Brain microvascular endothelial cell (primary cell): ENCODE measurements around the gene SLC9A7.

Experiments
- DNase-seq: peaks from one replicate; pipeline ENCODE4 v3.0.0-alpha.2; 2020
- H3K27ac ChIP-seq: fragments of 250-450 bp; sonication (Bioruptor Pico); 2 replicates; pipeline ENCODE4 v1.5.1; 2020; ENCODE audit warnings: mild to moderate bottlenecking, moderate library complexity
- H3K27me3 ChIP-seq: fragments of 250-450 bp; sonication (Bioruptor Pico); replicated peaks from 2 replicates; pipeline ENCODE4 v1.5.1; 2020; ENCODE audit warnings: mild to moderate bottlenecking
- H3K36me3 ChIP-seq: fragments of 250-450 bp; sonication (Bioruptor Pico); replicated peaks from 2 replicates; pipeline ENCODE4 v1.5.1; 2020; ENCODE audit warnings: mild to moderate bottlenecking
- H3K4me3 ChIP-seq: 2 replicates; pipeline ENCODE4 v1.5.1; 2011; ENCODE audit warnings: low read depth, mild to moderate bottlenecking, control low read depth, low read length, moderate library complexity
- CTCF ChIP-seq: IDR thresholded peaks from 2 replicates; pipeline ENCODE4 v1.5.1; 2011; ENCODE audit warnings: low read depth, mild to moderate bottlenecking, moderate library complexity, low read length, control low read depth, inconsistent platforms; ENCODE audit errors: missing control alignments
- in situ Hi-C: cut with HindIII; loops from 2 replicates; pipeline ENCODE4 v1.10.0; 2017; ENCODE audit warnings: low sequenced_read_pairs, low pct_ligation_motif_present

SLC9A7 gene

GRCh38 chrX:46757593-46757992, 1.3 kb downstream of the SLC9A7 start:
- no peak for TF ChIP-seq CTCF
- in situ Hi-C loops = no loop called here
- Histone ChIP-seq H3K36me3 (no peaks in the 10 kb centered on the region), H3K4me3 (peak overlapping the region; percentile 68), H3K27me3 (no peaks in the 10 kb centered on the region), H3K27ac (no peak overlapping the region)
- no peak for DNase-seq

GRCh38 chrX:46757052-46757451, 1.9 kb downstream of the SLC9A7 start:
- H3K27ac ChIP-seq = no peak overlapping the region
- in situ Hi-C loops = no loop called here
- no peaks in the 10 kb centered on the region for H3K36me3 ChIP-seq
- H3K27me3 ChIP-seq = no peaks in the 10 kb centered on the region
- no peak for TF ChIP-seq CTCF
- H3K4me3 ChIP-seq = no peak overlapping the region
- DNase-seq = no peak

- no peaks in the 10 kb centered on the region for H3K36me3 ChIP-seq
- DNase-seq = no peak
- H3K4me3 ChIP-seq = no peak overlapping the region
- no peaks in the 10 kb centered on the region for H3K27me3 ChIP-seq
- in situ Hi-C loops = no loop called here
- H3K27ac ChIP-seq = no peak overlapping the region
- no peak for TF ChIP-seq CTCF
These were observed 3.2 kb downstream of the SLC9A7 start for GRCh38 chrX:46755671-46756070.

GRCh38 chrX:46754586-46755061, 4.3 kb downstream of the SLC9A7 start:
- H3K36me3 ChIP-seq = no peaks in the 10 kb centered on the region
- in situ Hi-C loops = no loop called here
- no peak for DNase-seq
- no peak overlapping the region for H3K4me3 ChIP-seq
- no peak for TF ChIP-seq CTCF
- H3K27me3 ChIP-seq = no peaks in the 10 kb centered on the region
- no peak overlapping the region for H3K27ac ChIP-seq

- no peak overlapping the region for H3K4me3 ChIP-seq
- no peaks in the 10 kb centered on the region for H3K27me3 ChIP-seq
- no peak for TF ChIP-seq CTCF
- no peak overlapping the region for H3K27ac ChIP-seq
- in situ Hi-C loops = no loop called here
- H3K36me3 ChIP-seq = no peaks in the 10 kb centered on the region
- DNase-seq = no peak
These were observed 4.9 kb downstream of the SLC9A7 start for GRCh38 chrX:46754036-46754435.

- Histone ChIP-seq H3K36me3 (no peaks in the 10 kb centered on the region), H3K27ac (no peak overlapping the region), H3K27me3 (no peaks in the 10 kb centered on the region), H3K4me3 (no peak overlapping the region)
- TF ChIP-seq CTCF = no peak
- in situ Hi-C loops = no loop called here
- DNase-seq = no peak
These were observed 8.0 kb downstream of the SLC9A7 start for GRCh38 chrX:46750889-46751288.
